Dendritic cell treated with granulocyte-macrophage colony-stimulating factor and Interleukin-4, amounts not matched to agents 40 ng/mL and 50 ng/mL, for 4 days (primary cell): ENCODE measurements around the gene ABHD10.
"Not testable (repeated sequence)": the region's sequence is repeated elsewhere in the genome, so short reads cannot be mapped to it uniquely, and the experiment has no call there.

Experiments used
- H3K27ac Mint-ChIP-seq: one replicate; pipeline ENCODE4 v1.8.0; 2022; ENCODE audit warnings: mild to moderate bottlenecking, mixed read lengths
- H3K27me3 Mint-ChIP-seq: one replicate; pipeline ENCODE4 v1.8.0; 2022; ENCODE audit warnings: mild to moderate bottlenecking, mixed read lengths
- H3K36me3 Mint-ChIP-seq: one replicate; pipeline ENCODE4 v1.8.0; 2022; ENCODE audit warnings: low read depth, mixed read lengths
- H3K4me1 Mint-ChIP-seq: one replicate; pipeline ENCODE4 v1.8.0; 2022; ENCODE audit warnings: low read depth, mixed read lengths
- H3K4me3 Mint-ChIP-seq: one replicate; pipeline ENCODE4 v1.8.0; 2022; ENCODE audit warnings: mild to moderate bottlenecking, moderate library complexity, mixed read lengths
- H3K9me3 Mint-ChIP-seq: one replicate; pipeline ENCODE4 v1.8.0; 2022; ENCODE audit warnings: mixed read lengths
- intact Hi-C: fragments of 100-400 bp; cut with micrococcal nuclease; formaldehyde crosslinking; loops from one replicate; pipeline ENCODE4 v1.15.0; 2022

The ABHD10 gene

DNA sequence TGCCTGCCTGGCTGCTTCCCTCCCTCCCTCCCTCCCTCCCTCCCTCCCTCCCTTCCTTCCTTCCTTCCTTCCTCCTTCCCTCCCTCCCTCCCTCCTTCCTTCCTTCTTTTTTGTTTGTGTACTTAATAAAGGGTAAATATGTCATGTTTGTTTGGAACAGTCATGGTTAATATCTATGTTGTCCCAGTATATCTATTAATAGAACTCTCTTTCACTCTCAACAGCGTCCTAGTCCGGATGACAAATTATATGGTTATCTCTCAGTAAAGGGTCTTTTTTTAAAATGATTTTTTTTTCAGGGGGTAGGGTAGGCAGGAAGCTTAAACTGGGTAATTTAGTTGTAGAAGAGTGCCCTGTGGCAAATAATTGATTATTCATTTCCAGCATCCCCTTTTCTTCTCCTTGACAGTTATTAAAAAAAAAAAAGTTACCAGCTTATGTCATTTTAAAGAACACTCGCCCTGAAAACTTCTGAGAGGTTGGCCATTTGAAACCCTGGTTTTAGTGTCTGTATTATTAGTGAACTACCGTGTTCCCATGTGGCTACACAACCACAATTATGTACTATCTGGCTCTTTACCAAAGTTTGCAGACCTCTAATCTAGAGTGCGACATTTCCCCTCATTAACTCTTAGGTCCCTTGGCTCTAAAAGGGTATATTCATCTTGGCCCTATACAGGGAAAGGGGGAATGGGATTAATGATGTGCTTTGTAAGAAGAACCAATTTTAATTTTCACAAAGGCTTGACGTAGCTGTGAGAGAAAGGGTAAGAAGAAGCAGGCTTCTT, 33.6 kb downstream of the ABHD10 start:
- intact Hi-C loops, result loop anchor here (2.0 kb wide), 1 partner anchor 24 kb away; no protein-coding TSS in a partner anchor
- Mint-ChIP-seq H3K27ac (no peak overlapping the region), H3K4me1 (peaks cover 12% of the 10 kb centered on the region), H3K27me3 (peaks cover 1% of the 10 kb centered on the region), H3K36me3 (no peaks in the 10 kb centered on the region), H3K4me3 (no peak overlapping the region), H3K9me3 (no peaks in the 10 kb centered on the region)

DNA sequence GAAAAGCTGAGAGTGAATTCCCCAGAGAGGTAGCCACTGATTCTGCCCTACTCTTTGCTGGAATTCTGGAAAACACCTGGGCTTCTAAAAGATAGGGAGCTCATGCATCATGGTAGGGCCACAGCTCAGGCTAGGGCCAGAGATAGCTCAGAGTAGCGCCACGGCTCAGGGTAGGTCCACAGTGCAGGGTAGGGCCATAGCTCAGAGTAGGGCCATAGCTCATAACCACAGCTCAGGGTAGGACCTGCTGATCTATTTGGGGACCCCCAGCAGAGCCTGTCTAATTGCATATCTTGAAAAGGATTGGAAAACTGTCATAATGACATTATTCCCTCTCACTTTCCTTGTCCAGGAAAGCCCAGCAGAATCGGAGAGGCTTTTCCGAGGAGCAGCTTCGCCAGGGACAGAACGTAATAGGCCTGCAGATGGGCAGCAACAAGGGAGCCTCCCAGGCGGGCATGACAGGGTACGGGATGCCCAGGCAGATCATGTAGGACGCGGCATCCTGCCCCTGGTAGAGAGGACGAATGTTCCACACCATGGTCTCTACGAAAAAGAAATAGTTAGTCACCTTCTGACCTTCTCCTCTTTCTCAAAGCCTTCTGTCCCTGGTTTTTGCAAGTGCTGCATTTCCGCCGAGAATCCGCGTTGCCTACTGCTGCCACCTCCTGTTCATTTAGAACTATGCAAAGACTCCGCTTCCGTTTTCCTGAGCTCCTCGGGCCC, 34.4 kb downstream of the ABHD10 start:
- intact Hi-C loops, result loop anchor here (1.0 to 2.0 kb wide), 2 partner anchors 24 to 296 kb away; no protein-coding TSS in a partner anchor
- Mint-ChIP-seq H3K36me3 (no peaks in the 10 kb centered on the region), H3K4me3 (no peak overlapping the region), H3K27ac (no peak overlapping the region), H3K9me3 (no peaks in the 10 kb centered on the region), H3K27me3 (peaks cover 1% of the 10 kb centered on the region), H3K4me1 (peaks cover 12% of the 10 kb centered on the region)

DNA sequence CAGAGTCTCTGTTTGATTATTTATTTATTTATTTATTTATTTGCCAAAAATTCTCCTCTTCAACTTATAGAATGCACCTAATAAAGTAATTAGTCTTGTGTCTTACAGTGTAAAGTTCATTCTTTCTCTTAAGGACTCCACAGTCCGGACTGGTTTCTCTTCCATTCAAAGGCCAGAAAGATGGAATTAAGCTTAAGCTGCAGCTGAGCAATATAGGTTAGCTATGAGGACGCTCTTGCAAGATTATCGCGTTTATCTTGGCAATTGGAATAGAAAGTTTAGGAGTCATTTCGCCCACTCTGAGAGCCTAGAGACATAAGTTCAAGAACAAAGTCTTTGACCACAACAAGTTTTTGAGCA, 34.9 kb downstream of the ABHD10 start:
- Mint-ChIP-seq H3K4me1 (peaks cover 12% of the 10 kb centered on the region), H3K36me3 (no peaks in the 10 kb centered on the region), H3K9me3 (no peaks in the 10 kb centered on the region), H3K4me3 (no peak overlapping the region), H3K27ac (no peak overlapping the region), H3K27me3 (peaks cover 1% of the 10 kb centered on the region)
- intact Hi-C loops, result loop anchor here (1.0 to 2.0 kb wide), 2 partner anchors 25 to 296 kb away; no protein-coding TSS in a partner anchor

- H3K27ac Mint-ChIP-seq, result no peak overlapping the region
- intact Hi-C loops, result no loop called here
These were observed 38.3 kb downstream of the ABHD10 start for GRCh38 chr3:112017091-112017490.

DNA sequence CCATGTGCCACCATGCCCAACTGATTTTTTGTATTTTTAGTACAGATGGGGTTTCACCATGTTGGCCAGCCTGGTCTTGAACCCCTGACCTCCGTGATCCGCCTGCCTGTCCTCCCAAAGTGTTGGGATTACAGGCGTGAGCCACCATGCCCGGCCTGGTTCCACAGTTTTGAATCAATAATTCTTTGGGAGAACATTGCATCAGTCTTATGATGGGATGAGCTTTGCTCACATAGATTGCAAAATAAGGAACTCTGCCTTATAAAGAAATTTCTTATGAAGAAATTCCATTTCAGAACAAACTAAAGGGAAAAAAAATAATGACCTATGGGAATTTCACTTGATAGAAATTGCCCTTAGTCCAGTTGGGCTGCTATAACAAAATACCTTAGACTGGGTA, 39.9 kb downstream of the ABHD10 start:
- no peaks in the 10 kb centered on the region for H3K27me3 Mint-ChIP-seq
- H3K27ac Mint-ChIP-seq, result no peak overlapping the region
- H3K36me3 Mint-ChIP-seq, result no peaks in the 10 kb centered on the region
- intact Hi-C loops, result no loop called here
- peaks cover 9% of the 10 kb centered on the region for H3K9me3 Mint-ChIP-seq
- H3K4me3 Mint-ChIP-seq, result no peak overlapping the region
- peaks cover 12% of the 10 kb centered on the region for H3K4me1 Mint-ChIP-seq

More at GRCh38 chr3:112017091-112017490, 38.3 kb downstream of the ABHD10 start:
- peaks cover 16% of the 10 kb centered on the region for H3K4me1 Mint-ChIP-seq
- H3K9me3 Mint-ChIP-seq, result peaks cover 8% of the 10 kb centered on the region
- H3K4me3 Mint-ChIP-seq, result no peak overlapping the region
- no peaks in the 10 kb centered on the region for H3K27me3 Mint-ChIP-seq
- H3K36me3 Mint-ChIP-seq, result no peaks in the 10 kb centered on the region

DNA sequence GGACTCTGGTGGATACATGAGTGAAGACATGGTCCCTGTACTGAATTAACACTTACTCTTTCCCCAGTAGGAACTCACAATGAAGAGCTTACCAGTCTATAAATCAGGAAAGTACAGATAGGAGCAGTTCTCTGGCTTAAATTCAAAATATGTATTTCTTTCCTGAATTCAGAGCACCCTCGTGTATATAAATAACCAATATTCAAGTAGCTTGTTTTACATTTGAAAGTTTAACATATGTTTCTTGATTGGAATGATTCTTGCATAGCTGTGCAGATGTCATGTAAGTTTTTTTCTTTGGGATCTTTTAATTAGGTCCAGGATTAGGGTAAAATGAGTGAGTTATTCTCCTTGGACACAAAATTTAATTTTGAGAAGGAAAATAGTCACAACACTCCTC, 40.9 kb downstream of the ABHD10 start:
- intact Hi-C loops, result no loop called here
- Mint-ChIP-seq H3K27me3 (no peaks in the 10 kb centered on the region), H3K4me3 (no peak overlapping the region), H3K27ac (no peak overlapping the region), H3K9me3 (peaks cover 9% of the 10 kb centered on the region), H3K36me3 (no peaks in the 10 kb centered on the region), H3K4me1 (peaks cover 6% of the 10 kb centered on the region)

DNA sequence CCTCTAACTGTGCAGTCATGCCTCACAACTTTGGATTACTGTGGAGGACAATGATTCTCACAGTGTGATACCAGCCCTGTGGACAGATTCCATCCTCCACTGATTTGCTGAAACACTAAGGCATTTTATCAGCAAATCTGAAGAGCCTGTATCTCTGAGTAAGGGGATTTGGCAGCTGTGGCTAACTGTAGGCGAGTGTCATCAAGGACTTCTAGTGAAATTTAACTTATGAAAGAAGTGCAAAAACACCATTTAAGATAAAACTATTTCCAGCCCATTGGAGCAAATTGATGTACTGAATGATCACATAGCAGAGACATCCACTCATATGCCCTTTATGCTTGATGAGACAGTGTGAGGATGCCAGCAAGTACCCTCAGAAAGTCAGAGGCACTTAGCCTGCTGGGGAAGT, 41.9 kb downstream of the ABHD10 start:
- Mint-ChIP-seq H3K36me3 (no peaks in the 10 kb centered on the region), H3K9me3 (peaks cover 9% of the 10 kb centered on the region), H3K27me3 (no peaks in the 10 kb centered on the region), H3K27ac (no peak overlapping the region), H3K4me3 (no peak overlapping the region), H3K4me1 (peaks cover 6% of the 10 kb centered on the region)
- intact Hi-C loops, result no loop called here

DNA sequence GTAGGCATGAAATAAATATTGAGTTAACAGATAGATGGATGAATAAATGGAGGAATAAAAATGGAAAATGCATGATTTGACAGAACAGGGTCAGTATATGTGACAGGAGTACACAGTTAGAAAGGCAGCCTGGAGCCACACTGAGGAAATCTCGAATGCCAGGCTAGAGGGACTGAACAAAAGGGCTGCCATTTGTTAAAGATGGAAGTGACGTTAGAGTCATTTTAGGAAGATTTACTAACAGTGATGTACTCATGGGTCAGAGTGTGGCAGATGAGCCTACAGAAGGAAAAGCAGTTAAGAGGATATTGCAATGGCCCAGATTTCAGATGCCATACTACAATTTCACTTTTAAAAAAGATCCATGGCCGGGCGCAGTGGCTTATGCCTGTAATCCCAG, 48.3 kb downstream of the ABHD10 start:
- H3K4me1 Mint-ChIP-seq, result peaks cover 2% of the 10 kb centered on the region
- H3K27me3 Mint-ChIP-seq, result no peaks in the 10 kb centered on the region
- no peaks in the 10 kb centered on the region for H3K36me3 Mint-ChIP-seq
- no peak overlapping the region for H3K4me3 Mint-ChIP-seq
- no peak overlapping the region for H3K27ac Mint-ChIP-seq
- H3K9me3 Mint-ChIP-seq, result peaks cover under 1% of the 10 kb centered on the region
- intact Hi-C loops, result no loop called here

DNA sequence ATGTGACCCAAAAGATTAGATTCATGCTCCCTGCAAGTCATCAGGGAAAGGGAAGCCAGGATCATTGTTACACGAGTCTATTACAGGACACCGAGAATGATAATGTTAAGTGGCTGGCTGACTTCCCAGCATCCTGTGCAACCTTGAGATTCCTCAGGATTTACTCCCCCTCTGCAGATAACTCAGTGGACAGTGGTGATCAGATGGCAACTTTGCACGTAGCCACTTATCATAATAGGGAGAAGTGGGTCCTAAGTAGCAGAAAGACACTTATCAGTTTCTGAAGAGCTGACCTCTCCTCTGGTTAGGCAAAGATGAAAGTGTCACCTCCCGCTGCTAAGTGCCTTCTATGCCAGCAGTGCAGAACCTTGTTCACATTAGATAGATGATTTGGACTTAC, 49.0 kb downstream of the ABHD10 start:
- Mint-ChIP-seq H3K4me1 (no peaks in the 10 kb centered on the region), H3K27ac (no peak overlapping the region), H3K4me3 (no peak overlapping the region), H3K36me3 (no peaks in the 10 kb centered on the region), H3K27me3 (no peaks in the 10 kb centered on the region), H3K9me3 (no peaks in the 10 kb centered on the region)
- intact Hi-C loops, result no loop called here

DNA sequence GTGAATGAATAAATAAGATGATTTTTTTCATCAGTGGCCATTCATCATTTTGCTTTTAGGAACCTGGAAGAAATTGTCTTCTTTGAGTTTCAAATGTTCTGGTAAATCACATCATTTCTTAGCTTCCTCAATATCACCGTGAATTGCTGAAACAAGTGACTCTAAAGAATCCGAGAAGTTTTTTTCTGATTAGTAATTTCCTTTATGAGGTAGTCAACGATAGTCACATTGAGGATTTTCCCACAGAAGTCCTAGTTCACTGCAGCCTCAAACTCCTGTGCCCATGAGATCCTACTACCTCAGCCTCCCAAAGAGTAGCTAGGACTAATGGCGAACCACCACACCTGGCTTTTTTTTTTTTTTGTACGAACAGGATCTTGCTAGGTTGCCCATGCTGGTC, 52.1 kb downstream of the ABHD10 start:
- H3K4me1 Mint-ChIP-seq, result no peaks in the 10 kb centered on the region
- no peaks in the 10 kb centered on the region for H3K27me3 Mint-ChIP-seq
- no peak overlapping the region for H3K4me3 Mint-ChIP-seq
- H3K36me3 Mint-ChIP-seq, result no peaks in the 10 kb centered on the region
- H3K27ac Mint-ChIP-seq, result no peak overlapping the region
- intact Hi-C loops, result no loop called here
- H3K9me3 Mint-ChIP-seq, result no peaks in the 10 kb centered on the region

GRCh38 chr3:112032098-112032731, 53.4 kb downstream of the ABHD10 start:
- H3K27ac Mint-ChIP-seq, result no peak overlapping the region
- H3K27me3 Mint-ChIP-seq, result no peaks in the 10 kb centered on the region
- no peak overlapping the region for H3K4me3 Mint-ChIP-seq
- intact Hi-C loops, result no loop called here
- H3K4me1 Mint-ChIP-seq, result no peaks in the 10 kb centered on the region
- H3K9me3 Mint-ChIP-seq, result no peaks in the 10 kb centered on the region
- H3K36me3 Mint-ChIP-seq, result no peaks in the 10 kb centered on the region

DNA sequence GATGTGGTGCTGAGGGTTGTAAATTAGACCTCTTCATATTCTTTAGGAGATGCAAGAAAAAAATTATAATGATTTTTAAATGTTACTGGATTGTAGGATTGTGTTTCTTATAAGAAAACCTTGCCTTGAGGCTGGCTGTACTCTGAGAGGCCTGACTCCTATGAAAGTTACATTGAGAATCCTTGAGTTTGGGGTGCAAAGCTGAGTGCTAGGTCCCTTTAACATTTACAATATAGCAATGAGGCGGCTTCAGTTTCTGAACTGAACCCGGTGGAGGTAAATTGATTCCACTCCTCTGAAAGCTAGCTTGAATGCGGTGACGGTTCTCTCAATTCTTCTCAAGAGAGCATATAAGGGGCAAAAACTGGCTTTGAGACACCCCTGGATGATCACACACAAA, 55.6 kb downstream of the ABHD10 start, which contains the start of gene TMPRSS7:
TSS of gene TMPRSS7 (plus strand) at position 301 of the 400 bp plus-strand sequence. CDS start 110 bp downstream, outside the sequence.
- H3K27ac Mint-ChIP-seq, result no peak within 1 kb of the TSS
- no peak within 1 kb of the TSS for H3K4me3 Mint-ChIP-seq
- peaks cover 6% of the 10 kb centered on the region for H3K4me1 Mint-ChIP-seq
- H3K36me3 Mint-ChIP-seq, result no peaks in the 10 kb centered on the region
- H3K27me3 Mint-ChIP-seq, result no peaks in the 10 kb centered on the region
- no peaks in the 10 kb centered on the region for H3K9me3 Mint-ChIP-seq
- intact Hi-C loops, result no loop called here

DNA sequence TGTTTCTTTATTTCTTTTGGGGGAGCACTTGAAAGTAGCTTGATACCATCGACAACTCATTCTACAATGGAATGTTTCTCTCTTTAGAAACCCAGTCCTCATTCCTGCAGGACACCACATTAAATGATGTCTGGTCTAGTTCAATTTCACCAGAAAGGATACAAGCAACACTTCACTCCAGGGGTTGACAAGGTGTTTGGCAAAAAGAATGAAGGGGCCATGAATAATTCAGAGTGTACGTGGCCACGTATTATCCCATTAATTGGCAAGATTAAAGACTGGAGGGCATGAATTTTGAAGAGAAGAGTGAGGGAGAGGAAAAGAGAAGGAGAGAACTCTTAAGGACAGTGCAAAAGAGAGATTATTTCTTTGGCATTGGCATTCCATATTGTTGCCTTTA, 56.4 kb downstream of the ABHD10 start:
- no peaks in the 10 kb centered on the region for H3K27me3 Mint-ChIP-seq
- H3K4me1 Mint-ChIP-seq, result peaks cover 6% of the 10 kb centered on the region
- no peaks in the 10 kb centered on the region for H3K9me3 Mint-ChIP-seq
- H3K36me3 Mint-ChIP-seq, result no peaks in the 10 kb centered on the region
- intact Hi-C loops, result no loop called here
- no peak overlapping the region for H3K4me3 Mint-ChIP-seq
- H3K27ac Mint-ChIP-seq, result no peak overlapping the region

- H3K36me3 Mint-ChIP-seq, H3K4me3 Mint-ChIP-seq, H3K27ac Mint-ChIP-seq, H3K9me3 Mint-ChIP-seq, intact Hi-C loops, H3K27me3 Mint-ChIP-seq, H3K4me1 Mint-ChIP-seq: not testable (repeated sequence)
These were observed 58.4 kb downstream of the ABHD10 start for GRCh38 chr3:112037194-112037593.
